Measurements from ENCODE around the gene FAT1.

Gene FAT1

GRCh38 chr4:186725469-186726425 is 2.1 kb upstream of the FAT1 start:
- no peak for ATAC-seq (replicated peaks)
- Mint-ChIP-seq H3K4me3 (no peak overlapping the region), H3K4me1 (ENCODE audit: low read depth in 2 of 2) (no peaks in the 10 kb centered on the region), H3K27me3 (peaks cover 36 to 51% of the 10 kb centered on the region in 2 donors), H3K9me3 (peaks cover 0 to 2% of the 10 kb centered on the region in 2 donors), H3K27ac (no peak overlapping the region), H3K36me3 (ENCODE audit: insufficient read depth) (no peaks in the 10 kb centered on the region)
- no peak for DNase-seq

GRCh38 chr4:186724864-186725468 is 1.3 kb upstream of the FAT1 start:
- Mint-ChIP-seq H3K4me1 (ENCODE audit: low read depth in 2 of 2) (no peaks in the 10 kb centered on the region), H3K4me3 (no peak overlapping the region), H3K27me3 (peaks cover 36 to 51% of the 10 kb centered on the region in 2 donors), H3K27ac (no peak overlapping the region), H3K36me3 (ENCODE audit: insufficient read depth) (no peaks in the 10 kb centered on the region), H3K9me3 (no peaks in the 10 kb centered on the region)
- ATAC-seq (replicated peaks), result no peak
- DNase-seq, result no peak

GRCh38 chr4:186724058-186724863 is 605 bp upstream of the FAT1 start:
- DNase-seq (no peak), ATAC-seq (replicated peaks) (no peak)
- Mint-ChIP-seq H3K27ac (no peak overlapping the region), H3K27me3 (peaks cover 34 to 50% of the 10 kb centered on the region in 2 donors), H3K36me3 (ENCODE audit: insufficient read depth) (no peaks in the 10 kb centered on the region), H3K9me3 (no peaks in the 10 kb centered on the region), H3K4me3 (no peak overlapping the region), H3K4me1 (ENCODE audit: low read depth in 2 of 2) (no peaks in the 10 kb centered on the region)

- Mint-ChIP-seq H3K36me3 (ENCODE audit: insufficient read depth) (no peaks in the 10 kb centered on the region), H3K27me3 (peaks cover 30 to 36% of the 10 kb centered on the region in 2 donors), H3K4me3 (no peak overlapping the region), H3K27ac (no peak overlapping the region), H3K4me1 (ENCODE audit: low read depth in 2 of 2) (no peaks in the 10 kb centered on the region), H3K9me3 (no peaks in the 10 kb centered on the region)
- no peak for DNase-seq
- no peak for ATAC-seq (replicated peaks)
Observed at GRCh38 chr4:186722796-186723291, 812 bp downstream of the FAT1 start.

- Mint-ChIP-seq H3K36me3 (ENCODE audit: insufficient read depth) (no peaks in the 10 kb centered on the region), H3K9me3 (no peaks in the 10 kb centered on the region), H3K4me3 (no peak overlapping the region), H3K27ac (no peak overlapping the region), H3K4me1 (ENCODE audit: low read depth in 2 of 2) (no peaks in the 10 kb centered on the region), H3K27me3 (peaks cover 8 to 12% of the 10 kb centered on the region in 2 donors)
- ATAC-seq (replicated peaks) (no peak), DNase-seq (no peak)
Observed at GRCh38 chr4:186719925-186720694, 3.5 kb downstream of the FAT1 start.

GRCh38 chr4:186717556-186717955 is 6.1 kb downstream of the FAT1 start:
- no peak for ATAC-seq (replicated peaks)
- Mint-ChIP-seq H3K4me3 (no peak overlapping the region), H3K9me3 (no peaks in the 10 kb centered on the region), H3K27ac (no peak overlapping the region), H3K4me1 (ENCODE audit: low read depth in 2 of 2) (no peaks in the 10 kb centered on the region), H3K36me3 (ENCODE audit: insufficient read depth) (no peaks in the 10 kb centered on the region), H3K27me3 (peaks cover 0 to 2% of the 10 kb centered on the region in 2 donors)
- no peak for DNase-seq

- no peak overlapping the region for H3K4me3 Mint-ChIP-seq
- no peaks in the 10 kb centered on the region for H3K27me3 Mint-ChIP-seq
- H3K27ac Mint-ChIP-seq, result no peak overlapping the region
- H3K4me1 Mint-ChIP-seq (ENCODE audit: low read depth in 2 of 2), result no peaks in the 10 kb centered on the region
- ATAC-seq (replicated peaks) (no peak), DNase-seq (no peak)
- H3K36me3 Mint-ChIP-seq (ENCODE audit: insufficient read depth), result no peaks in the 10 kb centered on the region
- peaks cover 0 to 2% of the 10 kb centered on the region in 2 donors for H3K9me3 Mint-ChIP-seq
Observed at GRCh38 chr4:186715077-186715476, 8.6 kb downstream of the FAT1 start.

GRCh38 chr4:186714006-186714675 is 9.5 kb downstream of the FAT1 start:
- no peaks in the 10 kb centered on the region for H3K36me3 Mint-ChIP-seq (ENCODE audit: insufficient read depth)
- no peaks in the 10 kb centered on the region for H3K4me1 Mint-ChIP-seq (ENCODE audit: low read depth in 2 of 2)
- H3K27me3 Mint-ChIP-seq, result no peaks in the 10 kb centered on the region
- no peak for ATAC-seq (replicated peaks)
- peaks cover 0 to 2% of the 10 kb centered on the region in 2 donors for H3K9me3 Mint-ChIP-seq
- no peak overlapping the region for H3K4me3 Mint-ChIP-seq
- no peak overlapping the region for H3K27ac Mint-ChIP-seq
- DNase-seq, result no peak

GRCh38 chr4:186712690-186713089 is 11.0 kb downstream of the FAT1 start:
- DNase-seq, result no peak
- H3K27me3 Mint-ChIP-seq, result no peaks in the 10 kb centered on the region
- H3K27ac Mint-ChIP-seq, result no peak overlapping the region

GRCh38 chr4:186710521-186711119 is 13.0 kb downstream of the FAT1 start:
- H3K27ac Mint-ChIP-seq, result no peak overlapping the region
- no peaks in the 10 kb centered on the region for H3K27me3 Mint-ChIP-seq
- no peaks in the 10 kb centered on the region for H3K4me1 Mint-ChIP-seq (ENCODE audit: low read depth in 2 of 2)
- H3K9me3 Mint-ChIP-seq, result peaks cover 0 to 2% of the 10 kb centered on the region in 2 donors
- no peak overlapping the region for H3K4me3 Mint-ChIP-seq
- DNase-seq (no peak), ATAC-seq (replicated peaks) (no peak)
- H3K36me3 Mint-ChIP-seq (ENCODE audit: insufficient read depth), result no peaks in the 10 kb centered on the region

More at GRCh38 chr4:186712690-186713089, 11.0 kb downstream of the FAT1 start:
- Mint-ChIP-seq H3K36me3 (ENCODE audit: insufficient read depth) (no peaks in the 10 kb centered on the region), H3K9me3 (peaks cover 0 to 2% of the 10 kb centered on the region in 2 donors), H3K4me1 (ENCODE audit: low read depth in 2 of 2) (no peaks in the 10 kb centered on the region), H3K4me3 (no peak overlapping the region)
- ATAC-seq (replicated peaks), result no peak

- no peaks in the 10 kb centered on the region for H3K36me3 Mint-ChIP-seq (ENCODE audit: insufficient read depth)
- no peak overlapping the region for H3K27ac Mint-ChIP-seq
- peaks cover 0 to 2% of the 10 kb centered on the region in 2 donors for H3K9me3 Mint-ChIP-seq
- DNase-seq (no peak), ATAC-seq (replicated peaks) (no peak)
- H3K27me3 Mint-ChIP-seq, result no peaks in the 10 kb centered on the region
- no peak overlapping the region for H3K4me3 Mint-ChIP-seq
- no peaks in the 10 kb centered on the region for H3K4me1 Mint-ChIP-seq (ENCODE audit: low read depth in 2 of 2)
Observed at GRCh38 chr4:186709517-186709916, 14.1 kb downstream of the FAT1 start.

GRCh38 chr4:186708554-186708953 is 15.1 kb downstream of the FAT1 start:
- no peaks in the 10 kb centered on the region for H3K4me1 Mint-ChIP-seq (ENCODE audit: low read depth in 2 of 2)
- ATAC-seq (replicated peaks) (no peak), DNase-seq (no peak)
- no peaks in the 10 kb centered on the region for H3K36me3 Mint-ChIP-seq (ENCODE audit: insufficient read depth)
- no peaks in the 10 kb centered on the region for H3K27me3 Mint-ChIP-seq
- peaks cover 0 to 3% of the 10 kb centered on the region in 2 donors for H3K9me3 Mint-ChIP-seq
- H3K4me3 Mint-ChIP-seq, result no peak overlapping the region
- no peak overlapping the region for H3K27ac Mint-ChIP-seq

All from effector memory CD8-positive, alpha-beta T cell (primary cell).